Uterus (tissue), 2 donors: ENCODE results near the gene SYMPK.

Source experiments
- POLR2A ChIP-seq, 2 donors: fragments of 450-650 bp; IDR thresholded peaks; one replicate each; pipeline ENCODE4 v1.6.1; 2016; ENCODE audit warnings: antibody characterized with exemption in 2 of 2, mild to moderate bottlenecking in 1 of 2, moderate library complexity in 1 of 2
- TF ChIP-seq, protein P1 (sequence below), 4 experiments: fragments of 200-600 bp in 2 of 4; fragments of 450-650 bp in 2 of 4; sonication (generic) in 2 of 4; IDR thresholded peaks; one replicate each; pipeline ENCODE4 v1.5.1; 2016 to 2019; ENCODE audit warnings: antibody characterized with exemption in 4 of 4, mild to moderate bottlenecking in 2 of 4, moderate library complexity in 1 of 4

DNA sequence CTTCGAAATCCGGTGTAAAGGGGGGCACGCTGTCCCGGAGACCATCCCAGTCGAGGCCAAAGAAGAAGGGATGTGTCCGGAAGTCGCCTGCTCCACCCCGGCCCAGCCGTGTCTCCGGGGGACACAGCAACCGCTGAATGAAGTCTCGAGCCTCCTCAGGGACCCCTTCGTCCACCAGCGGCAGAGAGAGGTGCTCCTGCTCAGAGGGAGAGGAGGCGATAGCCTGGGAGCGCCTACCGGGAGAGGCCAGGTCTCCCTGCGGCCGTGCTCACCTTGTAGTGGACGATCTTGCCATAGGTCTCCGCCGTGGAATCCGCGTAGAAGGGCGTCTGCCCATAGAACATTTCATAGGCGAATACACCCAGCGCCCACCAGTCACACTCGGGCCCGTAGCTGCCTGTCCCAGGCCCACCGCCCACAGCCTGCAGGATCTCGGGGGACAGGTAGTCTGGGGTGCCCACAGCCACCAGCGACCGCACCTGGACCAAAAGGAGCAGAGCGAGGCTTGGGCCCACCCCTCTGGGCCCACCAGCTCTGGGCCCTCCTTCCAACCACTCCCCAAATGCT is 85.5 kb downstream of the SYMPK start:
- TF ChIP-seq POLR2A (IDR thresholded peaks at IDR 0.05), result no peak
- TF ChIP-seq, protein P1, sequence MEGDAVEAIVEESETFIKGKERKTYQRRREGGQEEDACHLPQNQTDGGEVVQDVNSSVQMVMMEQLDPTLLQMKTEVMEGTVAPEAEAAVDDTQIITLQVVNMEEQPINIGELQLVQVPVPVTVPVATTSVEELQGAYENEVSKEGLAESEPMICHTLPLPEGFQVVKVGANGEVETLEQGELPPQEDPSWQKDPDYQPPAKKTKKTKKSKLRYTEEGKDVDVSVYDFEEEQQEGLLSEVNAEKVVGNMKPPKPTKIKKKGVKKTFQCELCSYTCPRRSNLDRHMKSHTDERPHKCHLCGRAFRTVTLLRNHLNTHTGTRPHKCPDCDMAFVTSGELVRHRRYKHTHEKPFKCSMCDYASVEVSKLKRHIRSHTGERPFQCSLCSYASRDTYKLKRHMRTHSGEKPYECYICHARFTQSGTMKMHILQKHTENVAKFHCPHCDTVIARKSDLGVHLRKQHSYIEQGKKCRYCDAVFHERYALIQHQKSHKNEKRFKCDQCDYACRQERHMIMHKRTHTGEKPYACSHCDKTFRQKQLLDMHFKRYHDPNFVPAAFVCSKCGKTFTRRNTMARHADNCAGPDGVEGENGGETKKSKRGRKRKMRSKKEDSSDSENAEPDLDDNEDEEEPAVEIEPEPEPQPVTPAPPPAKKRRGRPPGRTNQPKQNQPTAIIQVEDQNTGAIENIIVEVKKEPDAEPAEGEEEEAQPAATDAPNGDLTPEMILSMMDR (IDR thresholded peaks at IDR 0.05), result no peak
